HFFc6 (cell line): ENCODE results near the gene NIPAL3. TPM values are rescaled to one million over a fixed set of nuclear protein-coding genes. Genes with fewer than 3 reads are reported as not detected.

Source experiments
- DNase-seq: peaks from one replicate; pipeline ENCODE4 v3.0.0-alpha.2; 2018
- H3K27ac Mint-ChIP-seq: 2 replicates; pipeline ENCODE4 v1.8.0; 2020; ENCODE audit warnings: mild to moderate bottlenecking, mixed read lengths
- H3K27me3 Mint-ChIP-seq: 2 replicates; pipeline ENCODE4 v1.8.0; 2021; ENCODE audit warnings: mild to moderate bottlenecking, moderate library complexity, mixed read lengths; ENCODE audit not compliant: insufficient read depth
- H3K36me3 Mint-ChIP-seq: 2 replicates; pipeline ENCODE4 v1.8.0; 2021; ENCODE audit warnings: low read depth, mixed read lengths
- H3K4me1 Mint-ChIP-seq: 2 replicates; pipeline ENCODE4 v1.8.0; 2020; ENCODE audit warnings: low read depth, mixed read lengths
- H3K4me3 Mint-ChIP-seq: 2 replicates; pipeline ENCODE4 v1.8.0; 2020; ENCODE audit warnings: mild to moderate bottlenecking, moderate library complexity, mixed read lengths
- H3K9me3 Mint-ChIP-seq: 2 replicates; pipeline ENCODE4 v1.8.0; 2020; ENCODE audit warnings: mild to moderate bottlenecking, mixed read lengths
- total RNA-seq, 6 experiments: library from RNA; stranded (reverse); fragmentation: NEBNext Ultra II Directional; extraction: Animal tissue kit (Norgen Biotek cat#: 25700); gene quantifications; 2 replicates in 1 of 6; 3 replicates in 5 of 6; pipeline ENCODE4 v1.2.3, GENCODE V29; 2021
- TF ChIP-seq, protein P1 (sequence below): fragments of 200-600 bp; sonication (generic); IDR thresholded peaks from 2 replicates; pipeline ENCODE4 v1.5.0; 2021; ENCODE audit warnings: antibody characterized with exemption, mild to moderate bottlenecking

The NIPAL3 gene
- total RNA-seq, 6 experiments from 2014 or later: 97.8 to 164 (median 107) TPM

DNA sequence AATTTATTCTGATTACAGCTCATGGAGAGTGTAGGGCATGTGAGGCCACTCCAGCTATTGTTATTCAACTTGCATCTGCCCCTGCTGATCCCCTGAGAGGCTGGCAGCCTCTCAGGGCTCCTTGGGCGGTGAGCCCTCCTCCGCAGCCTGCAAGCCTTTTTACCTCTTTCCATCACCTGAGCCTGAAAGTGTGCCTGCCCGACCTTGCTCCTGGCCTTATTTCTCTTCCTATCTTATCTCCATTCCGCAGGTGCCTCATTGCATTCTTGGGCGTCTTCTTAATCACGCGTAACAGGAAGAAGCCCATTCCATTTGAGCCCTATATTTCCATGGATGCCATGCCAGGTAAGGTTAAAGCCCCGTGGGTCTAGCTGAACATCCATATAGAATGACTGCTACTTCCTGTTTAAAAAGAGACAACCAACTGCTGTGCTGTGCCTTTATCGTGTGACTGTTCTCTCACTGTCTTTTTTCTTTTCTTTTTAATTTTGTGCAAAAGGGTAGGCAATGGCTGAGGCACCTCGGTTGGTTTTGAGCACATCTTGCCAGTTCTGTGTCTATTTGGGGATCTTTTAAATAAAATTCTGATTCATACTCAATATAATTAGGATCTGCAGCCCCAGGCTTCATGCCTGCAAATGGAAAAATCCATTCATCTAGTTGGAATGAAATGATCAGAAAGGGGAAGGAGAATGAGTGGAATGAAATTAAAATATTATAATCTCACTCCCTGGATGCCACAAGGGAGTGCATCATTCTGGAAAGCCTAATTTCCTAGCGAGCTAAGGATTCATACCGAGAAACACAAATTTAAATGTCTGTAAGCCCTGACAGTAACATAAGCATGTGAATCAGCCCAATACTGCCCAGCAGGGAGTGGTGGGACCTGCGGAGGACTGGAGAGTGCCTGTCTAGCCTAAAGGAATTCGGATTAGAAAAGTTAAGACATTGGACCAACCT lies 48.5 kb downstream of the NIPAL3 start:
- peaks cover 5% of the 10 kb centered on the region; the same call in 1 of the 2 replicates for H3K9me3 Mint-ChIP-seq
- H3K27ac Mint-ChIP-seq: peak overlapping the region; percentile 86
- no peaks in the 10 kb centered on the region; the same call in 1 of the 2 replicates for H3K27me3 Mint-ChIP-seq
- H3K36me3 Mint-ChIP-seq: peaks cover 51% of the 10 kb centered on the region
- peaks cover 44% of the 10 kb centered on the region for H3K4me1 Mint-ChIP-seq
- TF ChIP-seq, protein P1, sequence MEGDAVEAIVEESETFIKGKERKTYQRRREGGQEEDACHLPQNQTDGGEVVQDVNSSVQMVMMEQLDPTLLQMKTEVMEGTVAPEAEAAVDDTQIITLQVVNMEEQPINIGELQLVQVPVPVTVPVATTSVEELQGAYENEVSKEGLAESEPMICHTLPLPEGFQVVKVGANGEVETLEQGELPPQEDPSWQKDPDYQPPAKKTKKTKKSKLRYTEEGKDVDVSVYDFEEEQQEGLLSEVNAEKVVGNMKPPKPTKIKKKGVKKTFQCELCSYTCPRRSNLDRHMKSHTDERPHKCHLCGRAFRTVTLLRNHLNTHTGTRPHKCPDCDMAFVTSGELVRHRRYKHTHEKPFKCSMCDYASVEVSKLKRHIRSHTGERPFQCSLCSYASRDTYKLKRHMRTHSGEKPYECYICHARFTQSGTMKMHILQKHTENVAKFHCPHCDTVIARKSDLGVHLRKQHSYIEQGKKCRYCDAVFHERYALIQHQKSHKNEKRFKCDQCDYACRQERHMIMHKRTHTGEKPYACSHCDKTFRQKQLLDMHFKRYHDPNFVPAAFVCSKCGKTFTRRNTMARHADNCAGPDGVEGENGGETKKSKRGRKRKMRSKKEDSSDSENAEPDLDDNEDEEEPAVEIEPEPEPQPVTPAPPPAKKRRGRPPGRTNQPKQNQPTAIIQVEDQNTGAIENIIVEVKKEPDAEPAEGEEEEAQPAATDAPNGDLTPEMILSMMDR: no peak
- DNase-seq: peak; percentile 81
- peak overlapping the region; percentile 72 for H3K4me3 Mint-ChIP-seq

DNA sequence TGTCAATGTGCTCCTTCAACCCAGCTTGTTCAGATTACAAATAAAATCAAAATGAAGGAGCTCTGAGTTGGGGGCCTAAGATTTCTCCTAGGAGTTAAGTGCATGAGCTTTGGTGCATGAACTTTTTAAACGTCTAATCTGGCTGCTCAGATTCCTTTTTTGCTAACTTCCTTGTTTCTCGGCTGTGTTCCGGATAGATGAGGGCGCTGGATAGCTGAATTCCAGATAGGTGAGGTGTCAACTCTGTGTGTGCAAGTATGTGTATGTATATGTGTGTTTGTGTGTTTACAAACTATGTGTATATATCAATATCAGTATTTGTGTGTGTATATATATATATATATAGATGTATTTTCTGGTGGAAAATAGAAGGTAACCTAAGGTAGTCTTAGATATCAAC lies 49.5 kb downstream of the NIPAL3 start:
- no peaks in the 10 kb centered on the region; the same call in 1 of the 2 replicates for H3K27me3 Mint-ChIP-seq
- TF ChIP-seq, protein P1: no peak
- peaks cover 5% of the 10 kb centered on the region; the same call in 1 of the 2 replicates for H3K9me3 Mint-ChIP-seq
- H3K27ac Mint-ChIP-seq: peak overlapping the region; percentile 86
- H3K4me1 Mint-ChIP-seq: peaks cover 44% of the 10 kb centered on the region
- peak overlapping the region; percentile 9; the same call in 1 of the 2 replicates for H3K4me3 Mint-ChIP-seq
- H3K36me3 Mint-ChIP-seq: peaks cover 45% of the 10 kb centered on the region
- DNase-seq: no peak

DNA sequence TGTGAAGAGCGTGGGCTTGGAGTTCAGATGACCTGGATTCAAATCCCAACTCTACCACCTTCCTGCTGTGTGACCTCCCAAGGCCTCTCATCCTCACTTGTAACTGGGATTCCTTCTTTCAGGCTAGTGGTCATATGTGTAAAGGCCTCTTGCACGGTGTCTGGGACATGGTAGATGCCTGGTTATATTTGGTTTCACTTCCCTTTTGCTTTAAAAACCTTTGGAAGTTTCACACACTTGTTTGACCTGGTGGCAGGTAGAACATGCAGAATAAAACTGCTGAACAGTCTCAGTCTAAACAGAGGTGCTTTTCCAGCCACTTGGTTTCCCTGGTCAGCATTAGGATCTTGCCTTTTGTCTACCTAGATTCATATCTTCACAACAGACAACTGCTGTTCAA lies 50.0 kb downstream of the NIPAL3 start:
- Mint-ChIP-seq H3K36me3 (peaks cover 39% of the 10 kb centered on the region), H3K27me3 (no peaks in the 10 kb centered on the region; the same call in 1 of the 2 replicates), H3K27ac (no peak overlapping the region), H3K4me3 (no peak overlapping the region), H3K9me3 (peaks cover 5% of the 10 kb centered on the region; the same call in 1 of the 2 replicates), H3K4me1 (peaks cover 44% of the 10 kb centered on the region)
- TF ChIP-seq, protein P1: no peak
- no peak for DNase-seq

DNA sequence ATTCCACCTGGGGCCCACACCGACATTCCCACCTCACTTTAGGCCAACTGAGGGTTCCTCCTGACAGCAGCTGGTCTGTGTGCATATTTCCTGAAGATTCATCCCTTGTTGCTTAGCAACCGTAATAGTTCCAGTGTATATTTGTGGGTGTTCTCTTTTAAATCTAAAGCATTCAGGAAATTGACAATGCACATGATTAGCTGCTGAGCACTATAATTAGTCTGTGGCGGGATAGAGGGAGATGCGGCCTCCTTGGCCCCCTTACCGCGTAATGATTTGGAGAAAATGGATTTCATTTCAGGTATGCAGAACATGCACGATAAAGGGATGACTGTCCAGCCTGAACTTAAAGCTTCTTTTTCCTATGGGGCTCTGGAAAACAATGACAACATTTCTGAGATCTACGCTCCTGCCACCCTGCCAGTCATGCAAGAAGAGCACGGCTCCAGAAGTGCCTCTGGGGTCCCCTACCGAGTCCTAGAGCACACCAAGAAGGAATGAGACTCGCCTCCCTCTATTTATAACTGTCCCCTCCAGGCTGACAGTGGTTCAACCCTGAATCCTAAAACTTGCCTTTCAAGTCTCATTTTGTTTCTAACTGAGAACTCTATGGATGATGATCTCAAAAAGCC lies 53.2 kb downstream of the NIPAL3 start:
- H3K4me1 Mint-ChIP-seq: peaks cover 26% of the 10 kb centered on the region
- TF ChIP-seq, protein P1: no peak
- peaks cover 24% of the 10 kb centered on the region for H3K36me3 Mint-ChIP-seq
- peak overlapping the region; percentile 42; the same call in 1 of the 2 replicates for H3K27ac Mint-ChIP-seq
- H3K4me3 Mint-ChIP-seq: no peak overlapping the region
- H3K27me3 Mint-ChIP-seq: no peaks in the 10 kb centered on the region; the same call in 1 of the 2 replicates
- no peak for DNase-seq
- no peaks in the 10 kb centered on the region for H3K9me3 Mint-ChIP-seq

DNA sequence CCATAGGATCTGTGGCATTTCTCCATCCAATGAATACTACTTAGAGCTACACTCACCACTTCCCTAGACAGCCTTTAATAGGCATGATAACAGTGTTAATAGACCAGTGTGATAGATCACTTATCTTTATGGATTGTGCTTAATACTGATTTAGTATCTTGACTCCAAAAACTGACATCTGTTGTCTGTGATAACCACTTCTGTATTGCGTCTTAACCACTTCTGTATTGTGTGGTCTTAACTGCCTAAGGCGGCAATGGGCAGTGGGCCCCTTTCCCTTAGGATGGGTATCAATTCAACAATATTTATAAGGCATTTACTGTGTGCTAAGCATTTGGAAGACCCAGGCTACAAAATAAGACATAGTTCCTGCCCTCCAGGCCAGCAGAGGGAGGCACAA lies 55.0 kb downstream of the NIPAL3 start:
- Mint-ChIP-seq H3K27ac (no peak overlapping the region), H3K4me1 (peaks cover 10% of the 10 kb centered on the region; the same call in 1 of the 2 replicates), H3K36me3 (peaks cover 13% of the 10 kb centered on the region)

More for the DNA sequence above, 55.0 kb downstream of the NIPAL3 start:
- H3K27me3 Mint-ChIP-seq: no peaks in the 10 kb centered on the region
- H3K9me3 Mint-ChIP-seq: no peaks in the 10 kb centered on the region
- DNase-seq: no peak
- TF ChIP-seq, protein P1: no peak
- no peak overlapping the region for H3K4me3 Mint-ChIP-seq
